Erythroblast (primary cell): ENCODE results near the gene UNG.

Experiments
- GATA1 ChIP-seq: IDR thresholded peaks from 2 replicates; pipeline ENCODE4 v1.6.1; 2011; ENCODE audit warnings: low read depth, mild to moderate bottlenecking, control low read depth, low read length, moderate library complexity
- POLR2A ChIP-seq: IDR thresholded peaks from 2 replicates; pipeline ENCODE4 v1.6.1; 2011; ENCODE audit warnings: mild to moderate bottlenecking, low read length

- TF ChIP-seq POLR2A (no peak), GATA1 (no peak)
These were observed 5.1 kb downstream of the UNG start for GRCh38 chr12:109102491-109102890.
